Coronary artery (tissue), 2 donors: ENCODE data around the gene SIGLEC12.
A peak's percentile ranks its signal among the peaks of the same experiment; 100 is the strongest.

Experiments
- DNase-seq: peaks from one replicate; pipeline ENCODE4 v3.0.0-alpha.2; 2017; ENCODE audit warnings: low spot score
- H3K27ac ChIP-seq, 2 donors: fragments of 200-600 bp; sonication (generic); one replicate each; pipeline ENCODE4 v1.5.1; 2016 to 2019
- H3K4me3 ChIP-seq: fragments of 200-600 bp; sonication (generic); 2 replicates; pipeline ENCODE4 v1.5.1; 2016; ENCODE audit warnings: mild to moderate bottlenecking, moderate library complexity
- CTCF ChIP-seq: fragments of 200-600 bp; sonication (generic); IDR thresholded peaks from one replicate; pipeline ENCODE4 v1.5.1; 2019; ENCODE audit warnings: antibody characterized with exemption

Gene SIGLEC12

GRCh38 chr19:51497666-51498065, 3.9 kb downstream of the SIGLEC12 start:
- no peak for DNase-seq
- TF ChIP-seq CTCF, result no peak
- H3K27ac ChIP-seq, result no peak overlapping the region
- no peak overlapping the region for H3K4me3 ChIP-seq

- Histone ChIP-seq H3K4me3 (no peak overlapping the region), H3K27ac (no peak overlapping the region)
- no peak for TF ChIP-seq CTCF
These were observed 7.8 kb downstream of the SIGLEC12 start for GRCh38 chr19:51493776-51494175.

GRCh38 chr19:51491586-51491985, 10.0 kb downstream of the SIGLEC12 start:
- peak; percentile 46 for DNase-seq
- H3K4me3 ChIP-seq, result no peak overlapping the region
- no peak for TF ChIP-seq CTCF
- no peak overlapping the region for H3K27ac ChIP-seq

More at GRCh38 chr19:51493776-51494175, 7.8 kb downstream of the SIGLEC12 start:
- DNase-seq, result peak; percentile 58

GRCh38 chr19:51490676-51491075, 10.9 kb downstream of the SIGLEC12 start:
- Histone ChIP-seq H3K4me3 (no peak overlapping the region), H3K27ac (no peak overlapping the region)
- DNase-seq, result peak; percentile 45
- TF ChIP-seq CTCF, result no peak

GRCh38 chr19:51489113-51489512, 12.5 kb downstream of the SIGLEC12 start:
- TF ChIP-seq CTCF, result no peak
- DNase-seq, result no peak

GRCh38 chr19:51488491-51488890, 13.1 kb downstream of the SIGLEC12 start:
- no peak for TF ChIP-seq CTCF
- Histone ChIP-seq H3K27ac (no peak overlapping the region), H3K4me3 (no peak overlapping the region)
- peak; percentile 31 for DNase-seq

More at GRCh38 chr19:51489113-51489512, 12.5 kb downstream of the SIGLEC12 start:
- Histone ChIP-seq H3K27ac (no peak overlapping the region), H3K4me3 (no peak overlapping the region)

- TF ChIP-seq CTCF, result no peak
- DNase-seq, result no peak
- no peak overlapping the region for H3K27ac ChIP-seq
- H3K4me3 ChIP-seq, result no peak overlapping the region
These were observed 15.5 kb downstream of the SIGLEC12 start for GRCh38 chr19:51485960-51486660.
